KBM-7 (cell line): ENCODE data around the gene INO80C.
"Not testable (repeated sequence)": the region's sequence is repeated elsewhere in the genome, so short reads cannot be mapped to it uniquely, and the experiment has no call there.

Experiments
- DNase-seq: peaks from one replicate; pipeline ENCODE4 v3.0.0-alpha.2; 2015
- in situ Hi-C: fragments of 300-500 bp; cut with MboI; formaldehyde crosslinking; loops from 2 replicates; pipeline ENCODE4 v1.14.3; 2020; ENCODE audit warnings: low sequenced_read_pairs, low pct_unique_long_range_greater_than_20kb, mixed read lengths

Gene INO80C

DNA sequence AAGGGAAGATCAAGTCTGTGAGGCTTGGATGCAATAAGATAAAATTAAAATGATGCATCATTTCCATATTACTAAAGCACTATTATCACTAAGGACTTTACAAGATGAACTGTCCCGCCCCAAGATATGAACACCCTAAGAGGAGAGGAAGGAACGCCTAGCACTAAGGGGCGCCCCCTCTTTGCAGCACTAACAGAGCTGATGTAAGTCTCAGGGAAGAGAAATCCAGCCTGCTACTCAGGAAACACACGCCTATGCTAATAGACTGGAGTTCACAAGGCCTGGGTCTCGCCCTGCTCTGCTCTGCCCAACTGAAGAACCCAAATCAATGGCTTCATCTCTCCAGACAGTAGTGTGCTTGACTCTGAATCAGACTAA, 6.1 kb downstream of the INO80C start:
- no peak for DNase-seq
- in situ Hi-C loops, result no loop called here

DNA sequence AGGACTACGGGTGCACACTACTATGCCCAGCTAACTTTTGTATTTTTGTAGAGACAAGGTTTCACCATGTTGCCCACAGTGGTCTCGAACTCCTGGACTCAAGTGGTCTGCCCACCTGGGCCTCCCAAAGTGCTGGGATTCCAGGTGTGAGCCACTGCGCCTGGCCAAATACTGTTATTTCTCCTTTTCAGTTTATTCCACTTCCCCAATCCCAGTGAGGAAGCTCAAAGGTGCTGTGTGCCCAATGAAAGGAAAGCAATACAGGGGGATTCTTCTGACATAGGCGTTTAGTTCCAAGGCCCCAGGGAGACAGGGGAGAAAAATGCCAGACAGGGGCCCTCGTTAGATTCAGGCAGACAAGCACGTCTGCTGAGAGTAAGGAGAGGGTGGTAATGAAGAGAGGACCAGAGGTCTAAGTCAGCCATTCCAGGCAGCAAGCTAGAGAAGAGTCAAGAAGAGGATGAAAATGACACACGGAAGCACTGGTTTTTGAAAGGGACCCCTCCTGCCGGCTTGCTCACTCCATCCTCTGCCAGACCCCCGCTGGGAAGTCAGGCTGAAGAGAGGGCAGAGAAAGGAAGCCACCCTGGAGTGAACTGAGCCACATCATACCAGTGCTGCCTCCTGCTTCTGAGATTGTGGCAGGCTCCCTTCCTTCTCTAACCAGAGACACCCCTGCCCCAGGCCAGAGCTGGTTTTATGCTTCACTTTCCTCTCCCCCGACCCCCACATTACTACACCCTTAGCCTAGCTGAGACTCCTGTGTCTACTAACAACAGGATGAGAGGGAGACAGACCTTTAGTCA, 6.7 kb downstream of the INO80C start:
- in situ Hi-C loops, result no loop called here

DNA sequence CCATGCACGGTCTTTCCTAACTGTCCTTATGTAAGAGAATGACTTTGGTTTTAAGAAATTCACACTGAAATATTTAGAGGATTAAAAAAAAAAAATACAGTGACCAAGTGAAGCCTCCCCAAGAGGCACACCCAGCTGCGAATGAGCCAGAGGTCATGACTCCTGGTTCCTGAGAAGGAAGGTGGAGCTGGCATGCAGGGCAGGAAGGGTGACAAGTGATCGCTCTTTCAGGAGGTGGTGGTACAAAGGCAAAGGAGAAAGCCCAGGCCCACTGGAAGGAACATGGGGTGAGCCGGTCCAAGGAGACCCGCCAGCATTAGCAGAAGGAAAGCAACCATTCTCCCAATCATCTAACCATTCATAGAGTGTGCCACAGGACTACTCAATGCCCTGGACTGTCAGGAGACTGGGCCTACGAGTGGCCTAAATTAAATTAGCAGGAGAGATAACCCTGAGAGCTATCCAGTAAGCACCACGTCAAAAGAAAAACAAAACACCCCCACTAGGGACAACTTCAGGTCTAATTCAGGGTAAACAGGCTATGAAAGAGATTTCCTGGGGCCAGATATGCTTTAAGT, 7.8 kb downstream of the INO80C start:
- in situ Hi-C loops, result no loop called here
- DNase-seq, result no peak

More for the DNA sequence above, 6.7 kb downstream of the INO80C start:
- DNase-seq, result no peak

DNA sequence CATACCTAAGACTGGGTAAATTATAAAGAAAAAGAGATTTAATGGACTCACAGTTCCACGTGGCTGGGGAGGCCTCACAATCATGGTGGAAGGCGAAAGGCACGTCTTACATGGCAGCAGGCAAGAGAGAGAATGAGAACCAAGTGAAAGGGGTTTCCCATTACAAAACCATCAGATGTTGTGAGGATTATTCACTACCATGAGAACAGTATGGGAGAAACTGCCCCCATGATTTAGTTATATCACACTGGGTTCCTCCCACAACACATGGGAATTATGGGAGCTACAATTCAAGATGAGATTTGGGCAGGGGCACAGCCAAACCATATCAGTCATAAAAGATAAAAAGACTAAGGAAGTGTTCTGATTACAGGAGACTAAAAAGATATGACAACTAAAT, 8.5 kb downstream of the INO80C start:
- in situ Hi-C loops, DNase-seq: not testable (repeated sequence)

DNA sequence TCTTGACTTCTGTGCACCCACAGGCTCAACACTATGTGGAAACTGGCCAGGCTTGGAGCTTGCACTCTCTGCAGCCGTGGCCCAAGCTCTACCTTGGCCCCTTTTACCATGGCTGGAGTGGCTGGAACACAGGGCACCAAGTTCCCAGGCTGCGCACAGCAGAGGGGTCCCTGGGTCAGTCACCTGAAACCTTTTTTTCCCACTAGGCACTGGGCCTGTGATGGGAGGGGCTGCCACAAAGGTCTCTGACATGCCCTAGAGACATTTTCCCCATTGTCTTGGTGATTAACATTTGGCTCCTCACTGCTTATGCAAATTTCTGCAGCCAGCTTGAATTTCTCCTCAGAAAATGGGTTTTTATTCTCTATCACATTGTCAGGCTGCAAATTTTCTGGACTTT, 9.4 kb downstream of the INO80C start:
- DNase-seq, in situ Hi-C loops: not testable (repeated sequence)

DNA sequence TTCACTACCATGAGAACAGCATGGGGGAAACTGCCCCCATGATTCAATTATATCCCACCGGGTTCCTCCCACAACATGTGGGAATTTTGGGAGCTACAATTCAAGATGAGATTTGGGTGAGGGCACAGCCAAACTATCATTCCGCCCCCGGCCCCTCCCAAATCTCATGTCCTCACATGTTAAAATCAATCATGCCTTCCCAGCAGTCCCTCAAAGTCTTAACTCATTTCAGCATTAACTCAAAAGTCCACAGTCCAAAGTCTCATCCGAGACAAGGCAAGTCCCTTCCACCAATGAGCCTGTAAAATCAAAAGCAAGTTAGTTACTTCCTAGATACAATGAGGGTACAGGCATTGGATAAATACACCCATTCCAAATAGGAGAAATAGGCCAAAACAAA, 10.2 kb downstream of the INO80C start:
- in situ Hi-C loops, DNase-seq: not testable (repeated sequence)

DNA sequence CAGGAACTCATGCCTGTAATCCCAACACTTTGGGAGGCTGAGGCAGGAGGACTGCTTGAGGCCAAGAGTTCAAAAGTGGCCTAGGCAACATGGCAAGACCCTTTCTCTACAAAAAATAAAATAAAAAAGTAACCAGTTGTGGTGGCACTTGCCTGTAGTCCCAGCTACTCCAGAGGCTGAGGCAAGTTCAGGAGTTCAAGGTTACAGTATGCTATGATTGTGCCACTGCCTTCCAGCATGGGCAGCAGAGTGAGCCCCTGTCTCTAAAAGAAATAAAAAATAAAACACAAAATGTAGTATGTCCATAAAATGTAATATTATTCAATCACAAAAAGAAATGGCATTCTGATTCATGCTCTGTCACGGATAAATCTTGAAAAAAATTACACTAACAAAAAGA, 11.9 kb downstream of the INO80C start:
- in situ Hi-C loops, result no loop called here
- no peak for DNase-seq

DNA sequence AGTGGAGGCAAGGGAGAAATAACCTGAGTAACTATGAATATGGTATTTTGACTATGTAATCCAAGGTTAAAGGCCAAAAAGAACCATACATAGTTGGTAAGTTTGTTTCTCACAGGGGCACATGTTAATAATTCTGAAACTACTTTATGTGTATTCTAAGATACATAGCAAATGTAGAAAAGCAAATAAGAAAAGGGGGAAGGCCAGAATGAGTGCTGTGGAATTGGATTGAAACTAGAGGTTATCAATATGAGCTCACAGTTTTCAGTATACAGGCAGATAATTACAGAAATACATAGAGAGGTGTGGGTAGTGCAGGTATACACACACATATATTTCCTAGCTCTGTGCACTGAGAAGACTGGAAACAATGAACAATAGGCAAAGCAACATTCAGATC, 13.7 kb downstream of the INO80C start:
- no peak for DNase-seq
- in situ Hi-C loops, result no loop called here

DNA sequence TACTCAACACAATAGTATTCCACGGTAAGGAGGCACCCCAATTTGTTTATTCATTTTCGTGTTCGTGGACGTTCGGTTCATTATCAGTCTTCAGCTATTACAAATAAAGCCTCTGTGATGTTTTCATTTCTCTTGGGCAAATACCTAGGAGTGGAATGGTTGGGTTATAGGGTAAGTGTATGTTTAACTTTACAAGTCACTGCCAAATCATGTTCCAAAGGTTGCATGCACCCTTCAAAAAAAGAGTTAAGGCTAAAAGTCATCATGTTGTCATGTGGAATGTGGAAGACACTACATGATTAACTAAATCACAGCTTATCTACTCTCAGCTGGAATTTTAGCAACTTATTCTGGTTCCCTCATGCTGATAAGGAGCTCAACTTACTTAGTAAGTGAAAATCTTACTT, 15.8 kb downstream of the INO80C start:
- no peak for DNase-seq
- in situ Hi-C loops, result no loop called here

DNA sequence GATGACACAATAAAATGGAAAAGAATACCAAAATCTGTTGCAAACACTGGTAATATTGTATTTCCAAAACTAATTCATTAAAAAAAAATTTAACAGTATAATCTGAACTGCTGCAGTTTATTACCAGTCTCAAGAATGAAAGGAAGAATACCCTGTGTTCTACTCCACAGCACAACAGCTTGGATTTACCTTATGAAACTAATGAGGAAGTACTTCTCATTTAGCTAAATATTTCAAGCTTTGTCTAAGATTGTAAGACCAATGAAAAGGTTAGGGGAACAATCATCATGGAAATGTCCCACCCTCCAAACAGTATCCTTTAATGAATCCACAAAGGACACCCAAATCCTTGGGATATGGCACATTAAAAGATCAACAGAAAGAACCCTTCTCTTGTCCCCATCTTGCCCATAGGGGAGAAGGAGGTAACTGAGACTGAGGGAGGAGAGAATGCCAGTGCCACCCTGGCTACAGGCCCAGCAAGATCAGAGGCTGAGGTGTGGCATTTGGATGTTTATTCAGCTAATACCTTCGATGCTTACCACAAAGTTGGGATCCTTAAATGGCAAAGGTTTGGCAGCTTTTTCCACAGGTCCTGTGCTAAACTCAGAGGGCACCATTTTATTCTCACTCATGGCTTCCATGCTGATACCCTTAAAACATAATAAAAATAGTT, 17.7 kb downstream of the INO80C start:
- DNase-seq, result no peak
- in situ Hi-C loops, result no loop called here

DNA sequence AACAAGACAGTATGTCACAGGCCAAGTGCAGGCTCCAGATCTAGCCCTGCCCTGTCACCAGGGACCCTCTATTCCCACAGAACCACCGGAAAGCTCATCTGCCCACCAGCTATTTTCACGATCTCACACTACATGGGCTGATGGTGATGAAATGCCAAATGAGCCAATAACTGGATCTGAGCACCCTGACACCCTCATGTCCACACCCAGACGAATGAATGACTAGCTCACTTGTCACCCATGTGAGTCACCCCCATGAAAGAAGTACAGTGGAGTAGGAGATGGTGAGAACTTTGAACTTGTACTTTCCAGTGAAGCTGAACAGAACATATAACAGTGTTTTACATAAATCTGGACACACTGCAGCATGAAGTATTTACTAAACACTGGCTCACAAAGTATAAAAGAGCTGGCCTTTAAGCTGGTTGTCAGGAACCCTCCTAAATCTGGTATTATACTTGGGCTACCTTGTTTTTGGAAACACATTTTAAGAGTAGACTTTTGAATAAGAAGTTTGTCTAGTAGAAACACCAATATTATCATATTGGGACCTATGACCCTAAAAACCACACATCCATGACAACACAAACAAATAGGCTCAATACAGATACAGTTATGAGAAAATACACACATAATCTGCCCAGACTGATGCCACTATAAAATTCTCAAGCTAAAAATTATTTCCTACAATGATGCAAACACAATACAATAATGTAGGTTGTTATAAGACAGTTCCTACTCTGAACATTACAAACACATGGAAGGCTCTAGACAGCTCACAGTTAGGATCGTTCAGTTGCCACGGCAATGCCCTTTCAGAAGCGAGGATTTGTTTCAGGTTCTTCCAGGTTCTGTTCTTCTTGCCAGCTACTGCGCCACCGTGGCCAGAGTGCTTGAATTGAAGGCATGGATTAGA, 19.0 kb downstream of the INO80C start:
- in situ Hi-C loops, result no loop called here
- DNase-seq, result no peak

DNA sequence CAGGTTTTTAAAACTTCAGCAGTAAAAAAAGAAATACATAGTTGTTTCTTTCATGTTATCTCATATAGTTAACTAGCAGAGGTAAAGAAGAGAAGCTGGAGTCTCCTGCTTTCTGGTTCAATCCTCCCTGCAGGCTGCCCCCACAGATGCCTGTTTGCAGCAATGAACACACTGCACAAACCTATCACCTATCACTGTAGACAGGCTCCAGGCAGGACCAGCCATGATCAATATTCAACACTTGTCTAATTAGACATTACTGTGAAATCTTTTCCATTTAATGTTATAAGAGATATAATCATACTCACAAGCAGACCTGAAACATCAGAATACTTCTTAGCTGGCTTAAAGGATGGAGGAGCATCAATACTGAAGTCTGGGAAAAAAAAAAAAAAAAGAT, 19.8 kb downstream of the INO80C start:
- in situ Hi-C loops, result no loop called here
- no peak for DNase-seq

DNA sequence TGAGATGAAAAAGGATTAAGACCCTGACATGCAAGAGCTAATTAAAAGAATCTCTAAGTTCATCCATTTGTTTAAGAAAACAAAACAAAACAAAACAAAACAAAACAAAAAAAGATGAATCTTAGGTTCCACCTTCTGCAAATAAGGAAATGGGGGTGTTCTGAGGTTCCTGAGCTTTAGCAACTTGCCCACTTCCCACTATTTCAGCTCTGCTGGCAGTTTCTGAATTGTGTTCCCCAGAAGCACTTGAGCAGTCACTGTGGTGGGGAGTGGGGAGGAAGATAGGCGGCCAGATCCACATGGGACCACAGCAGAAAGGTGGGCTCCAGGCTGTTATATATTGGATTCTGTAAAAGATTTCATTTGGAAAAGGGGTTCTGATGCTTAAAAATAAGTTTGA, 20.3 kb downstream of the INO80C start:
- in situ Hi-C loops, result no loop called here
- DNase-seq, result no peak

DNA sequence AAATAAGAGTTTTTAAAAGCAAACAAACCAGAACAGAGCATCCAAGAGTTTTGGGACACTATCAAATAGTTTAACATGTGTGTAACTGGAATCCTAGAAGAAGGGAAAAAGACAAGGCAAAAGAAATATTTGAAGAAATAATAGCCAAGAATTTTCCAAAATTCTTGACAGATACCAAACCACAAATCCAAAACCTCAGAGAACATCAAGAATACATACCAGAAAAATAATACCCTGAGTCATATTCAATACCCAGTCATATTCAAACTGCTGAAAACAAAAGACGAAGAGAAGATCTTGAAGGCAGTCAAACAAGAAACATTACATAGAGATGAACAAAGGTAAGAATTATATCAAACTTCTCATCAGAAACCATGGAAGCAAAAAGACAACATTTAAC, 22.9 kb downstream of the INO80C start:
- in situ Hi-C loops, result no loop called here
- DNase-seq, result no peak

DNA sequence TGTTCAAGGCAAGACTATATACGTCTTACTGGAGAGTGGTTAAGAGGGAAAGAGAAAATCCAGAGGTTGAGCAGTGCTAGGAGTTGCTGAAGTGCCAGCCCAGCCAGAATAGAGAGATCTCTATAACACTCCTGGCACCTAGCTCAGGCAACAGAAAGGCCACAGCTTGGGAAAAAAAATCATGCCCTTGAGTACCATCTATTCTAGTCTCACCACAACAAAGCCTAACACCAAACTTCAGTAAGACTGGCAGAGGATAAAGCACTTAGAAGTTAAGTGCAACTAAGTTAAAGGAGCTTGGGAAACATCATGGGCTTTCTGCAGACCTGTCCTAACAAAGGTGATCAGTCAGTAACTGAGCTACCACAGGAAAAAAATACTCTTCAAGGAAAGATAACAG, 24.2 kb downstream of the INO80C start:
- DNase-seq, result no peak
- in situ Hi-C loops, result no loop called here

DNA sequence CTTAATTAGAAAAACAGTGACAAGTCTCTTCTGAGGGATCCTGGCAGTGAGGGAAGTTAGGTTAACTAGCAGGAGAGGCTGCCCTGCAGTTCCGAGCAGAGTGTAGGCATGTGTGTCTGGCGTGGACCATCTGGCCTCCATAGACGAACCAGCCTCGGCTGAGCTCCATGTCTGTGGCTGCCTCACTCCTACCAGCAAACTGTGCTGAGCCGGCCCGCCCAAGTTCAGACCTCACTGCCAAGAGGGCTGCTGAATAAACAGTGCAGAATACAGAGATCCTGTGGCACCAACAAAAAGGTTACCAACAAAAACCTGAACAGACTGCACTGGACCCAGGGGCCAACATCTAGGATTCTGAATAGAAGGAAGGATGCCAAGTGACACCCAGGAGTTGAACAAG, 27.3 kb downstream of the INO80C start:
- in situ Hi-C loops, result no loop called here
- DNase-seq, result no peak

DNA sequence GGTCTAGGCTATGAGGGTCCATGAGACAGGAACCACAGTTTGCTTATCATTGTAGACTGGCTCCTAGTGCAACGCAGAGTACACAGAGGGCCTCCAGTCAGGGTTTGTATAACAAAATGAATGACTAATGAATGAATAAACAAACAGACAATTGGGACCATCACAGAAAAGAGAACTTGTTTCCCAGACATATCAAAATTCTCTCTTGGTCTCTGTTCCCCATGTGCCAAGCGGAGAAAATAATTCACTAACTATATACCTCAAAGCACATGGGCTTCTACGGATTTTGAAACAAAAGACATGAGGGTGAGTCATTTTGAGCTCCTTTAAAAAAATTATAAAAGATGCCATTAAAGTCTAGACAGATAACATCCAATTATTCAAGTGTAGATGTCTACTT, 28.0 kb downstream of the INO80C start:
- no peak for DNase-seq
- in situ Hi-C loops, result no loop called here

DNA sequence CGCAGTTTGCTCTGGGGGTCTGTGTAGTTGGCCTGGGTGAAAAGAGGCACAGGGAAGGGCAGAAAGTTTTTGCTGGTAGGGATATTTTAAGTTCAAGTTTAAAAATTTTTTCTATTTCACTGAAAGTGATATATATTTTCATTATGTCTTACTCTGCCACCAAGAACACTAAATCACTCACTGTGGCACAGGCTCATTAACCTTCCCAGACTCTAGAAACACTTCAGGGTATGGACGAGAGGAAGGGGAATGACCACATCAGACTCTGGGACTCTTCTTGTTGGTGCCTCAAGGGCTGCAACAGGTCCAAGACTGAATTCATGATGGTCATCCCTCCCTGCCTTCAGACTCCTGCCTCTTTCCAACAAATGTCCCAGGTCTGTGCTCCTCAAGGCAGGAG, 29.0 kb downstream of the INO80C start:
- in situ Hi-C loops, result no loop called here
- DNase-seq, result no peak

DNA sequence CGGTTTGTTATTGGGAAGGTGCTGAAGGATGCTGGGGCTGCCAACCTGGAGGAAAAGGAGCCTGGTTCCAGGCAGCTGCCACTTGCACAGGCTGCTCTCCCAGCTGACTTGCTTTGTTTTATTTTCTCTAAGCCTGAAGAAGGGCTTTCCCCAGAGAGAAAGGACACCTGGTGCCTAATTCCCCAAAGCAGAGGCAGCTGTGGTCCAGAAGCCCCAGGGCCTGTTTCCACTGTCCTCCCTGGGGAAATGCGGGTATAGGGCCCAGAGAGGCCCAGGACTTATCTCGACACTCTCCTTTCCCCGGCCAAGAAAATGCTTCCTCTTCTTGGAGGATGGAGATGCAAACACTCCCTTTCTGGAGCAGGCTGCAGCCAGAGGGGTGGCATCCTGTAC, 30.1 kb downstream of the INO80C start:
- no peak for DNase-seq
- in situ Hi-C loops, result no loop called here
